Colonic mucosa (tissue), 4 donors: ENCODE data around the gene CREB3L1. TPM values are rescaled to one million over a fixed set of nuclear protein-coding genes. Genes with fewer than 3 reads are reported as not detected.

Experiments used
- DNase-seq: peaks from one replicate; pipeline ENCODE4 v3.0.0-alpha.2; 2020
- H3K27ac ChIP-seq: fragments of 200-600 bp; one replicate; pipeline ENCODE4 v1.8.0; 2021
- H3K27me3 ChIP-seq: fragments of 200-600 bp; one replicate; pipeline ENCODE4 v1.8.0; 2021
- H3K36me3 ChIP-seq: fragments of 200-600 bp; one replicate; pipeline ENCODE4 v1.8.0; 2021
- H3K4me1 ChIP-seq: fragments of 200-600 bp; one replicate; pipeline ENCODE4 v1.8.0; 2021; ENCODE audit warnings: mild to moderate bottlenecking
- H3K4me3 ChIP-seq: fragments of 200-600 bp; one replicate; pipeline ENCODE4 v1.8.0; 2021
- H3K9ac ChIP-seq, 2 donors: one replicate each; pipeline ENCODE4 v1.7.0; 2013; ENCODE audit warnings: control low read depth in 2 of 2, low read depth in 2 of 2, low read length in 2 of 2
- H3K9me3 ChIP-seq: fragments of 200-600 bp; one replicate; pipeline ENCODE4 v1.8.0; 2021
- intact Hi-C: fragments of 100-400 bp; cut with DNase I; formaldehyde crosslinking; loops from one replicate; pipeline ENCODE4 v1.14.1; 2022
- total RNA-seq, 2 donors: library from RNA; stranded (reverse); fragmentation: NEBNext Ultra II Directional in 1 of 2; extraction: Animal tissue kit (Norgen Biotek cat#: 25700) in 1 of 2; gene quantifications; one replicate each; pipeline ENCODE4 v1.2.1, GENCODE V29; 2021
- TF ChIP-seq, protein P1 (sequence below): fragments of 200-600 bp; IDR thresholded peaks from one replicate; pipeline ENCODE4 v1.8.0; 2022; ENCODE audit warnings: antibody characterized with exemption, mild to moderate bottlenecking
- donor health status: healthy.
- donor health status: DM: no; HTN: no; CAD: no.
- donor health status: DM: no; HTN: no; CAD: no.

Gene CREB3L1
- total RNA-seq, 2 donors from 2014 or later: 143 to 150 TPM

DNA sequence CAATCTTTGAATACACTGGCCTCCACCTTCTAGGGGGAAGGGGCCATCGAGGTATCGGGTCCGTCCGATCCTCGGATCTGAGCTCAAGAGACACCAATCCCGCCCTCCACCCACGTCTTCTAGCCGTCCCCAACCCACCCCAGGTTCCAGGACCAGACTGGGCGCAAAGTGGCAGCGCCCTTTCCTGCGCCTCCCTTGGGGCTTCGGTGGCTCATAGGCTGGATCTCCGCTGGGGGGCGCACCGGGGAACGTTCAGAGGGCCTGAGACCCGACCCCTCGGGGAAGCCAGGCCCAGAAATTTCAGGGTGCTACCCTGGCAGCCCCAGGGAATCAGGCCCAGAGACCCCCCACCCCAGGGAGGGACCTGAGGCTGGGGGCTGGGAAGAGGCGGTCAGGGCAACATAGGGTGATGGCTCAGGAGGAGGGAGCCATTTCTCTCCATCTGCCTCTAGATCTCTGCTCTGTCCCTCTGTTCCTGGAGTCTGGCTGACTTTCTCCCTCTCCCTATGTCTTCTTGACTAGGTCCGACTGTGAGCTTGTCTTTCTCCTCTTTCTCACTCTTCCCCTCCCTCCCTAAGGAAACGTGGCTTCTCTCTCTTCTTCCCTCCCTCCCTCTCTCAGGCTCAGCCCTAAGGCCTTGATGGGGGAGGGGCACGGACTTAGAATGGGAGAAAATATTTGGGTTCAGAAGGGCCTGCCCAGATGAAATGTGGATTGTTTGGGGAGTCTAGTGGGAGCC is 1.1 kb downstream of the CREB3L1 start:
- H3K27ac ChIP-seq: peak overlapping the region; percentile 92
- H3K27me3 ChIP-seq: no peaks in the 10 kb centered on the region
- TF ChIP-seq, protein P1, sequence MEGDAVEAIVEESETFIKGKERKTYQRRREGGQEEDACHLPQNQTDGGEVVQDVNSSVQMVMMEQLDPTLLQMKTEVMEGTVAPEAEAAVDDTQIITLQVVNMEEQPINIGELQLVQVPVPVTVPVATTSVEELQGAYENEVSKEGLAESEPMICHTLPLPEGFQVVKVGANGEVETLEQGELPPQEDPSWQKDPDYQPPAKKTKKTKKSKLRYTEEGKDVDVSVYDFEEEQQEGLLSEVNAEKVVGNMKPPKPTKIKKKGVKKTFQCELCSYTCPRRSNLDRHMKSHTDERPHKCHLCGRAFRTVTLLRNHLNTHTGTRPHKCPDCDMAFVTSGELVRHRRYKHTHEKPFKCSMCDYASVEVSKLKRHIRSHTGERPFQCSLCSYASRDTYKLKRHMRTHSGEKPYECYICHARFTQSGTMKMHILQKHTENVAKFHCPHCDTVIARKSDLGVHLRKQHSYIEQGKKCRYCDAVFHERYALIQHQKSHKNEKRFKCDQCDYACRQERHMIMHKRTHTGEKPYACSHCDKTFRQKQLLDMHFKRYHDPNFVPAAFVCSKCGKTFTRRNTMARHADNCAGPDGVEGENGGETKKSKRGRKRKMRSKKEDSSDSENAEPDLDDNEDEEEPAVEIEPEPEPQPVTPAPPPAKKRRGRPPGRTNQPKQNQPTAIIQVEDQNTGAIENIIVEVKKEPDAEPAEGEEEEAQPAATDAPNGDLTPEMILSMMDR: peak; percentile 62
- peak; percentile 93 for DNase-seq
- peaks cover 12% of the 10 kb centered on the region for H3K4me1 ChIP-seq
- intact Hi-C loops: no loop called here
- no peaks in the 10 kb centered on the region for H3K9me3 ChIP-seq
- peak overlapping the region; percentile 71 to 96 for H3K9ac ChIP-seq
- H3K36me3 ChIP-seq: no peaks in the 10 kb centered on the region
- H3K4me3 ChIP-seq: peak overlapping the region; percentile 72

- Histone ChIP-seq H3K36me3 (no peaks in the 10 kb centered on the region), H3K27me3 (no peaks in the 10 kb centered on the region), H3K27ac (peak overlapping the region; percentile 92), H3K4me3 (peak overlapping the region; percentile 72), H3K9me3 (no peaks in the 10 kb centered on the region), H3K9ac (peak overlapping the region; percentile 71 to 96), H3K4me1 (peaks cover 11% of the 10 kb centered on the region)
- peak; percentile 74 for DNase-seq
- intact Hi-C loops: no loop called here
- TF ChIP-seq, protein P1: no peak
Measured at GRCh38 chr11:46279126-46280099, 2.0 kb downstream of the CREB3L1 start.

GRCh38 chr11:46280706-46281105 is 3.2 kb downstream of the CREB3L1 start:
- TF ChIP-seq, protein P1: no peak
- H3K9ac ChIP-seq: peak overlapping the region; percentile 15 to 82
- H3K27me3 ChIP-seq: no peaks in the 10 kb centered on the region
- peak overlapping the region; percentile 92 for H3K27ac ChIP-seq
- peaks cover 5% of the 10 kb centered on the region for H3K4me1 ChIP-seq
- H3K4me3 ChIP-seq: peak overlapping the region; percentile 72
- DNase-seq: no peak
- H3K36me3 ChIP-seq: no peaks in the 10 kb centered on the region
- no peaks in the 10 kb centered on the region for H3K9me3 ChIP-seq
- intact Hi-C loops: no loop called here

DNA sequence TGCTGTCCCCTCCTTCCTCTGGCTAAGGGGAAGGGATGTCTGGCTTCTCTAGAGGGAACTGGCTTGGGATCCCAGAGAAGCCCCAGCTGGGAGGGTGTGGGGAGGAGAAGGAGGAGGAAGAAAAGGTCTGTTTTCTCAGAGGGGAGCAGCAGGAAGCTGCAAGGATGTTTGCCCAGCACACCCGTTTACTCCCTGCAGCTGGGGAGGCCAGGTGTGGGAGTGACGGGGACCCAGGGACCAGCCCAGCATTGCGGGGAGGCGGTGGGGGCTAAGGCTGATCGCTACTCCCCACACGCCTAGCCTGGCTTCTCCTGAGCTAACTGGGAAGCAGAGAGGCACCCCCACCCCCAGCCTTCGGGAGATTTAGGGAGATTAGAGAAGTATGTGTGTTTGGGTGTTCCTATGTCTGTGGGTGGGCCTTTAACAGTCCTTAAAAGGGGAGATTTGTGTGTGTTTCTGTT is 3.9 kb downstream of the CREB3L1 start:
- Histone ChIP-seq H3K36me3 (no peaks in the 10 kb centered on the region), H3K27me3 (no peaks in the 10 kb centered on the region), H3K9ac (peak overlapping the region in 1 of 2 donors; percentile 82), H3K9me3 (no peaks in the 10 kb centered on the region), H3K27ac (peak overlapping the region; percentile 92), H3K4me1 (peaks cover 4% of the 10 kb centered on the region), H3K4me3 (peak overlapping the region; percentile 72)
- peak; percentile 87 for DNase-seq
- intact Hi-C loops: no loop called here
- TF ChIP-seq, protein P1: no peak

- H3K4me1 ChIP-seq: no peaks in the 10 kb centered on the region
- H3K27ac ChIP-seq: no peak overlapping the region
- no peak for DNase-seq
- H3K36me3 ChIP-seq: no peaks in the 10 kb centered on the region
- TF ChIP-seq, protein P1: no peak
- H3K27me3 ChIP-seq: no peaks in the 10 kb centered on the region
- no peaks in the 10 kb centered on the region for H3K9me3 ChIP-seq
- H3K9ac ChIP-seq: peak overlapping the region in 1 of 2 donors; percentile 28
- H3K4me3 ChIP-seq: no peak overlapping the region
- intact Hi-C loops: no loop called here
Measured at GRCh38 chr11:46285173-46285572, 7.7 kb downstream of the CREB3L1 start.
